BJ (cell line): Measurements from ENCODE around the gene OBSCN. TPM values are rescaled to one million over a fixed set of nuclear protein-coding genes. Genes with fewer than 3 reads are reported as not detected.
"Not testable (repeated sequence)": the region's sequence is repeated elsewhere in the genome, so short reads cannot be mapped to it uniquely, and the experiment has no call there.

Experiments
- CTCF ChIA-PET: fragments of 350-600 bp; formaldehyde crosslinking; extraction: SDS; loops from one replicate; lab custom pipeline; 2021; ENCODE audit warnings: antibody characterized with exemption, inconsistent platforms; lab: Yijun Ruan, JAX
- POLR2A ChIA-PET: fragments of 300-600 bp; sonication (Branson Sonifier 250); formaldehyde crosslinking; extraction: SDS; loops from one replicate; lab custom pipeline; 2021; ENCODE audit warnings: antibody characterized with exemption; lab: Charles Lee
- DNase-seq: peaks from one replicate; pipeline ENCODE4 v3.0.0-alpha.2; 2011; ENCODE audit warnings: low read depth
- H3K27me3 ChIP-seq: 2 replicates; pipeline ENCODE4 v1.6.0; 2011; ENCODE audit warnings: low read length; ENCODE audit not compliant: control insufficient read depth, insufficient read depth
- H3K36me3 ChIP-seq: 2 replicates; pipeline ENCODE4 v1.5.1; 2011; ENCODE audit warnings: low read length; ENCODE audit not compliant: control insufficient read depth, insufficient read depth
- H3K4me3 ChIP-seq: 2 replicates; pipeline ENCODE4 v1.5.1; 2011; ENCODE audit warnings: low read depth, mild to moderate bottlenecking, control low read depth, low read length
- polyA plus RNA-seq: library from polyadenylated mRNA; depleted of rRNA; stranded (reverse); fragments of >200 nt; gene quantifications from 2 replicates; pipeline ENCODE4 v1.2.3, GENCODE V29; 2011
- TF ChIP-seq, protein P1 (sequence below): IDR thresholded peaks from 2 replicates; pipeline ENCODE4 v1.5.1; 2011; ENCODE audit warnings: low read depth, mild to moderate bottlenecking, control low read depth, inconsistent platforms, low read length, moderate library complexity; ENCODE audit not compliant: insufficient read depth

OBSCN gene
- polyA plus RNA-seq, 1 experiment = 2.9 TPM

DNA sequence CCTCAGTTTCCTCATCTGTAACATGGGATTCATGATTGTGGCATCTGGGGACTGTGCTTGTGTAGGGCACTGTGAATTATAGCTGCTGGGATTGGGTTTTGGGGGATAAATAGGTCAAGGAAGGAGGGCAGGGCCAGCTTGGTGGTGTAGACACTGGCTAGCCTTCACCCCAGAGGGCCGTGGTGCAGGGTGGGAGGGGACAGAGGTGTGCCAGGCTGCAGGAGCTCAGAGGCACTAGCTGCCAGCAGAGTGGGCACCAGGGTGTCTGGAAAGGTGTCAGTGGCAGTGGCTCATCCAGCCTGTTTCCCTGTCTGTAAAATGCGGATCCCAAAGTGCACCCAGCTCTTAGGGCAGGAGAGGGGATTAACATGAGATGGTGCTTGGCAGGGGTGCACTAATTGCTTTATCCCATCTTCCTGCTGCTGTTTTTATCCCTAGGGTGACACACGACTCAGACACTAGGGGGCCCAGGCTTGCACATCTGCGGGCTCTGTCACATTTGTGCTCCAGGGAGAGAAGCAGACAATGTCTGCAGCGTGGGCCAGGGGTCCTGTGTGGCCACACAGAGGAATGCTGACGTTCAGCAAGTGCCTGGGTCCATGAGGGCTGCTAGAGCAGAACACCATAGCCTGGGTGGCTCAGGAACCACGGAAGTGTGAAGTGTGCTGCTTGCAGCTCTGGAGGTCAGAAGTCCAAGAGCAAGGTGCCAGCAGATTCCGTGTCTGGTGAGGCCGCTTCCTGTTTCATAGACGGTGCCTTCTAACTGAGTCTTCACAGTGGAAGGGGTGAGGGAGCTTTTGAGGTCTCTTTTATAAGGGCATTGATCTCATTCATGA, 19.3 kb downstream of the OBSCN start:
- Histone ChIP-seq H3K36me3 (peaks cover 6% of the 10 kb centered on the region), H3K4me3 (no peak overlapping the region), H3K27me3 (no peaks in the 10 kb centered on the region)
- CTCF ChIA-PET = interaction anchor here (0.6 to 4.3 kb wide), 15 partner anchors 9 to 214 kb away, joined by 3 to 30 read pairs (median 3); no protein-coding TSS in a partner anchor
- POLR2A ChIA-PET = no interaction called here
- TF ChIP-seq, protein P1, sequence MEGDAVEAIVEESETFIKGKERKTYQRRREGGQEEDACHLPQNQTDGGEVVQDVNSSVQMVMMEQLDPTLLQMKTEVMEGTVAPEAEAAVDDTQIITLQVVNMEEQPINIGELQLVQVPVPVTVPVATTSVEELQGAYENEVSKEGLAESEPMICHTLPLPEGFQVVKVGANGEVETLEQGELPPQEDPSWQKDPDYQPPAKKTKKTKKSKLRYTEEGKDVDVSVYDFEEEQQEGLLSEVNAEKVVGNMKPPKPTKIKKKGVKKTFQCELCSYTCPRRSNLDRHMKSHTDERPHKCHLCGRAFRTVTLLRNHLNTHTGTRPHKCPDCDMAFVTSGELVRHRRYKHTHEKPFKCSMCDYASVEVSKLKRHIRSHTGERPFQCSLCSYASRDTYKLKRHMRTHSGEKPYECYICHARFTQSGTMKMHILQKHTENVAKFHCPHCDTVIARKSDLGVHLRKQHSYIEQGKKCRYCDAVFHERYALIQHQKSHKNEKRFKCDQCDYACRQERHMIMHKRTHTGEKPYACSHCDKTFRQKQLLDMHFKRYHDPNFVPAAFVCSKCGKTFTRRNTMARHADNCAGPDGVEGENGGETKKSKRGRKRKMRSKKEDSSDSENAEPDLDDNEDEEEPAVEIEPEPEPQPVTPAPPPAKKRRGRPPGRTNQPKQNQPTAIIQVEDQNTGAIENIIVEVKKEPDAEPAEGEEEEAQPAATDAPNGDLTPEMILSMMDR = peak; percentile 52
- DNase-seq = no peak

- H3K27me3 ChIP-seq, DNase-seq, H3K4me3 ChIP-seq, POLR2A ChIA-PET, H3K36me3 ChIP-seq: not testable (repeated sequence)
- CTCF ChIA-PET = interaction anchor here (0.6 to 4.3 kb wide), 8 partner anchors 9 to 213 kb away, joined by 3 to 30 read pairs (median 4); no protein-coding TSS in a partner anchor
Measured at GRCh38 chr1:228228147-228228546, 20.3 kb downstream of the OBSCN start.

DNA sequence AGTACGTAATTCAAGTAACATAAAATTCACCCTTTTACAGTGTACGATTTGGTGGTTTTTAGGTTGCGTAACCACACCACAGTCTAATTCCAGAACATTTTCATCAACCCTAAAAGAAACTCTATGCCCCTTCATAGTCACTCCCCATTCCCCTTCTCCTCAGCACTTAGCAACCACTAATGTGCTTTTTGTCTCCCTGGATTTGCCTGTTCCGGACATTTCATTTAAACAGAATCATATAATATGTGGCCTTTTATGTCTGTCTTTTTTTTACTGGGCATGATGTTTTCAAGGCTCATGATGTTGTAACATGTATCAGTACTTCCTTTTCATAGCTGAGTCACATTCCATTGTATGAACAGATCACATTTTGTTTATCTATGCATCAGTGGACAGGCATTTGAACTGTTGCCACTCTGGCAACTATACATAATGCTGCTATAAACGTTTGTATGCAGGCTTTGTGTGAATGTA, 20.8 kb downstream of the OBSCN start:
- ChIA-PET POLR2A (no interaction called here), CTCF (interaction anchor here (0.7 to 4.3 kb wide), 7 partner anchors 8 to 165 kb away, joined by 3 to 30 read pairs (median 4); no protein-coding TSS in a partner anchor)

DNA sequence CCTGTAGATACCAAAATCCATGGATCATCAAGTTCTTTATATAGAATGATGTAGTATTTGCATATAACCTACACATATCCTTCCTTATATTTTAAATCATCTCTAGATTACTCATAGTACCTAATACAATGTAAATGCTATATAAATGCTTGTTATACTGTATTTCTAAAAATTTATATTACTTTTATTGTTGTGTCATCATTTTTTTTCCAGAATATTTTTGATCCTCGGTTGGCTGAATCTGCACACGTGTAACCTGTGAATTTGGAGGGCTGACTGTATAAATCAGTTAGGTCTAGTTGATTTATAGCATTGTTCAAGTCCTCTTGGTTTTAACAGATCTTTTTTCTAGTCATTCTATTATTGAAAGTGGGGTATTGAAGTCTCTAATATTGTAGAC, 23.3 kb downstream of the OBSCN start:
- H3K4me3 ChIP-seq = no peak overlapping the region
- ChIA-PET CTCF (no interaction called here), POLR2A (no interaction called here)
- TF ChIP-seq, protein P1 = no peak
- no peaks in the 10 kb centered on the region; the same call in 1 of the 2 replicates for H3K36me3 ChIP-seq
- no peak for DNase-seq
- no peaks in the 10 kb centered on the region for H3K27me3 ChIP-seq

More for the DNA sequence above, 20.8 kb downstream of the OBSCN start:
- Histone ChIP-seq H3K27me3 (no peaks in the 10 kb centered on the region), H3K36me3 (peaks cover 5% of the 10 kb centered on the region), H3K4me3 (no peak overlapping the region)
- DNase-seq = peak; percentile 79
- TF ChIP-seq, protein P1 = no peak

GRCh38 chr1:228233136-228233535, 25.3 kb downstream of the OBSCN start:
- ChIA-PET POLR2A (interaction anchor here (0.6 kb wide), 1 partner anchor 20 kb away, joined by 3 read pairs; no protein-coding TSS in a partner anchor), CTCF (no interaction called here)
- H3K4me3 ChIP-seq = no peak overlapping the region
- peaks cover under 1% of the 10 kb centered on the region for H3K36me3 ChIP-seq
- no peak for DNase-seq
- TF ChIP-seq, protein P1 = no peak
- no peaks in the 10 kb centered on the region for H3K27me3 ChIP-seq
